GM23338 (cell line): Measurements from ENCODE around the gene ERP44. TPM values are rescaled to one million over a fixed set of nuclear protein-coding genes. Genes with fewer than 3 reads are reported as not detected.
"Not testable (repeated sequence)": the region's sequence is repeated elsewhere in the genome, so short reads cannot be mapped to it uniquely, and the experiment has no call there.

ENCODE experiments used
- ATAC-seq: fragments of 200-7000 bp; cut with Tn5 transposase; 3 replicates; pipeline ENCODE4 v1.9.1; 2020
- DNase-seq: peaks from one replicate; pipeline ENCODE4 v3.0.0-alpha.2; 2015; ENCODE audit warnings: low spot score
- H2AFZ ChIP-seq: fragments of 200-600 bp; sonication (generic); 2 replicates; pipeline ENCODE4 v1.8.0; 2016; ENCODE audit warnings: antibody characterized with exemption, mild to moderate bottlenecking, moderate library complexity
- H3F3A ChIP-seq: fragments of 200-600 bp; sonication (generic); replicated peaks from 2 replicates; pipeline ENCODE4 v1.8.0; 2017; ENCODE audit warnings: antibody characterized with exemption, mixed run types, low read depth
- H3K27ac ChIP-seq: fragments of 200-600 bp; sonication (generic); 2 replicates; pipeline ENCODE4 v1.6.1; 2016; ENCODE audit warnings: low read depth
- H3K27me3 ChIP-seq: fragments of 200-600 bp; sonication (generic); 2 replicates; pipeline ENCODE4 v1.8.0; 2016; ENCODE audit warnings: mild to moderate bottlenecking, mixed run types, moderate library complexity; ENCODE audit not compliant: insufficient read depth
- H3K36me3 ChIP-seq: fragments of 200-600 bp; sonication (generic); 2 replicates; pipeline ENCODE4 v1.8.0; 2016; ENCODE audit warnings: mild to moderate bottlenecking; ENCODE audit not compliant: insufficient read depth
- H3K4me1 ChIP-seq: fragments of 200-600 bp; sonication (generic); 2 replicates; pipeline ENCODE4 v1.8.0; 2016; ENCODE audit warnings: mild to moderate bottlenecking, moderate library complexity; ENCODE audit not compliant: insufficient read depth
- H3K4me2 ChIP-seq: fragments of 200-600 bp; sonication (generic); 2 replicates; pipeline ENCODE4 v1.7.1; 2017; ENCODE audit warnings: mixed run types
- H3K4me3 ChIP-seq: fragments of 200-600 bp; sonication (generic); 2 replicates; pipeline ENCODE4 v1.6.1; 2016; ENCODE audit warnings: mixed run types
- H3K79me2 ChIP-seq: fragments of 200-600 bp; sonication (generic); replicated peaks from 2 replicates; pipeline ENCODE4 v1.8.0; 2017; ENCODE audit warnings: mild to moderate bottlenecking; ENCODE audit not compliant: insufficient read depth
- H3K9me2 ChIP-seq: fragments of 200-600 bp; sonication (generic); 2 replicates; pipeline ENCODE4 v1.8.0; 2017; ENCODE audit not compliant: insufficient read depth
- H4K20me1 ChIP-seq: fragments of 200-600 bp; sonication (generic); replicated peaks from 2 replicates; pipeline ENCODE4 v1.8.0; 2017; ENCODE audit warnings: mild to moderate bottlenecking; ENCODE audit not compliant: insufficient read depth
- H3K27ac Mint-ChIP-seq: 2 replicates; pipeline ENCODE4 v1.8.0; 2020; ENCODE audit warnings: inconsistent platforms, mild to moderate bottlenecking, moderate library complexity, mixed read lengths
- H3K27me3 Mint-ChIP-seq: 3 replicates; pipeline ENCODE4 v1.8.0; 2022; ENCODE audit warnings: low read depth, mild to moderate bottlenecking, moderate library complexity, mixed read lengths, inconsistent platforms; ENCODE audit not compliant: insufficient read depth, poor library complexity
- H3K36me3 Mint-ChIP-seq: 3 replicates; pipeline ENCODE4 v1.8.0; 2021; ENCODE audit warnings: low read depth, mild to moderate bottlenecking, inconsistent platforms, moderate library complexity, mixed read lengths
- H3K4me1 Mint-ChIP-seq: 3 replicates; pipeline ENCODE4 v1.8.0; 2020; ENCODE audit warnings: mild to moderate bottlenecking, inconsistent platforms, mixed read lengths
- H3K4me3 Mint-ChIP-seq: 3 replicates; pipeline ENCODE4 v1.8.0; 2021; ENCODE audit warnings: moderate library complexity, mild to moderate bottlenecking, inconsistent platforms, mixed read lengths
- H3K9me3 Mint-ChIP-seq: 3 replicates; pipeline ENCODE4 v1.8.0; 2020; ENCODE audit warnings: moderate library complexity, mild to moderate bottlenecking, inconsistent platforms, mixed read lengths
- EZH2 ChIP-seq: fragments of 200-600 bp; sonication (generic); IDR thresholded peaks from one replicate; pipeline ENCODE4 v1.8.0; 2017; ENCODE audit warnings: antibody characterized with exemption, mild to moderate bottlenecking, low read depth; ENCODE audit not compliant: unreplicated experiment
- polyA plus RNA-seq: library from polyadenylated mRNA; unstranded; fragments of >200 nt; fragmentation: Nextera tagmentation; extraction: Ambion mirVana; gene quantifications from 2 replicates; pipeline ENCODE4 v1.2.1, GENCODE V29; 2016
- total RNA-seq: library from RNA; depleted of rRNA; stranded (reverse); fragments of >200 nt; shearing (Covaris generic); gene quantifications from 2 replicates; pipeline ENCODE4 v1.2.3, GENCODE V29; 2014
- TF ChIP-seq, protein P1 (sequence below): IDR thresholded peaks from one replicate; pipeline ENCODE4 v1.6.1; 2018; ENCODE audit warnings: antibody characterized with exemption; ENCODE audit not compliant: unreplicated experiment

The ERP44 gene
- total and polyA plus RNA-seq, 2 experiments from 2014 or later, result 13.0 to 24.1 TPM

DNA sequence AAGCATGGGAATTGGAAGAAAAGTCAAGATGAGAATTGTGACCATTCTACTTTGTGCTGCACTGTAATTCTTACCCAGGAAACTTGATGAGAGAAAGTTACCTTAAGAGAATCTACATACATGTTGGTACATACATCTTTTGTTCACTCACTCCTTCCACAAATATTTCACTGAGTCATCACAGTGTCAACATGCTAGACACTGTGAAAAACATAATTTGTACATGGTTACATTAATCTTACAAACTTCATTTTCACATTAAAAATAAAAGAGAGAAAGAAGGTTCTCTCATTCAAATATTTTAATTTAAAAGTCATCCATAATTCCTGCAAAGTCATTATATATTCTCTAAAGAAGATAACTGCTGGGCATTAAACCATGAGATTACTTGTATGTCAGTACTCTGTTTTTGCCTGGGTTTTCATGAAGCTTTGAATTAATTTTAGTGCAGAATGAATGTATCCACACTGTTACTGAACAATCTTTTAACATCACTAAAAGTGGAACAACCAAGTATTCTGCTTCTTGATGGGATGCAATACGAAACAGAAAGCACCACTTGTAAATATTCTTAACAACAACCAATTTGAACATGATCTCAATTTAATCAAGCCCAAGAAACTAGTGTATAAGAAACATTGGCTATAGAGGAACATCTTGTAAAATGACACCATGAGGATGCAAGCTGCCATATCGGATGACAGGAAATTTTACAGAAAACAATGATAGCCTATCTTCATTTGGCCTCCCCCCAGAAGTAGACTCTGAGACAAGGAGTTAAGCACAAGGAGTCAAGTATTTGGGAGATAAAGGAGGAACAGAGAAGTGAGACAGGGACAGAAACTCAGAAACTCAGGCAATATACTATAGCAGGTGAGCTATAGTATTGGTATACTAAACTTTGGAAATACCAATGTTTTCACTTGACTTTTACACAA lies 28.4 kb downstream of the ERP44 start:
- Histone ChIP-seq H4K20me1 (no peaks in the 10 kb centered on the region), H3K27ac (no peak overlapping the region), H3K9me2 (no peaks in the 10 kb centered on the region), H2AFZ (no peak overlapping the region), H3K79me2 (peaks cover 7% of the 10 kb centered on the region), H3K4me2 (no peak overlapping the region), H3K27me3 (no peaks in the 10 kb centered on the region), H3F3A (no peaks in the 10 kb centered on the region), H3K4me3 (no peak overlapping the region), H3K4me1 (0 out of 2 replicates have a peak, but pooled peaks cover 3% of the 10 kb centered on the region), H3K36me3 (no peaks in the 10 kb centered on the region)
- H3K9me3 Mint-ChIP-seq, result peaks cover 22% of the 10 kb centered on the region
- TF ChIP-seq, protein P1, sequence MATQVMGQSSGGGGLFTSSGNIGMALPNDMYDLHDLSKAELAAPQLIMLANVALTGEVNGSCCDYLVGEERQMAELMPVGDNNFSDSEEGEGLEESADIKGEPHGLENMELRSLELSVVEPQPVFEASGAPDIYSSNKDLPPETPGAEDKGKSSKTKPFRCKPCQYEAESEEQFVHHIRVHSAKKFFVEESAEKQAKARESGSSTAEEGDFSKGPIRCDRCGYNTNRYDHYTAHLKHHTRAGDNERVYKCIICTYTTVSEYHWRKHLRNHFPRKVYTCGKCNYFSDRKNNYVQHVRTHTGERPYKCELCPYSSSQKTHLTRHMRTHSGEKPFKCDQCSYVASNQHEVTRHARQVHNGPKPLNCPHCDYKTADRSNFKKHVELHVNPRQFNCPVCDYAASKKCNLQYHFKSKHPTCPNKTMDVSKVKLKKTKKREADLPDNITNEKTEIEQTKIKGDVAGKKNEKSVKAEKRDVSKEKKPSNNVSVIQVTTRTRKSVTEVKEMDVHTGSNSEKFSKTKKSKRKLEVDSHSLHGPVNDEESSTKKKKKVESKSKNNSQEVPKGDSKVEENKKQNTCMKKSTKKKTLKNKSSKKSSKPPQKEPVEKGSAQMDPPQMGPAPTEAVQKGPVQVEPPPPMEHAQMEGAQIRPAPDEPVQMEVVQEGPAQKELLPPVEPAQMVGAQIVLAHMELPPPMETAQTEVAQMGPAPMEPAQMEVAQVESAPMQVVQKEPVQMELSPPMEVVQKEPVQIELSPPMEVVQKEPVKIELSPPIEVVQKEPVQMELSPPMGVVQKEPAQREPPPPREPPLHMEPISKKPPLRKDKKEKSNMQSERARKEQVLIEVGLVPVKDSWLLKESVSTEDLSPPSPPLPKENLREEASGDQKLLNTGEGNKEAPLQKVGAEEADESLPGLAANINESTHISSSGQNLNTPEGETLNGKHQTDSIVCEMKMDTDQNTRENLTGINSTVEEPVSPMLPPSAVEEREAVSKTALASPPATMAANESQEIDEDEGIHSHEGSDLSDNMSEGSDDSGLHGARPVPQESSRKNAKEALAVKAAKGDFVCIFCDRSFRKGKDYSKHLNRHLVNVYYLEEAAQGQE, result no peak
- no peak for TF ChIP-seq EZH2
- peaks cover 20% of the 10 kb centered on the region for H3K36me3 Mint-ChIP-seq
- H3K27me3 Mint-ChIP-seq, result peaks cover 5% of the 10 kb centered on the region
- no peak overlapping the region for H3K27ac Mint-ChIP-seq
- no peak overlapping the region for H3K4me3 Mint-ChIP-seq
- peaks cover 4% of the 10 kb centered on the region; the same call in 2 of the 3 replicates for H3K4me1 Mint-ChIP-seq
- DNase-seq, result no peak
- ATAC-seq, result no peak

DNA sequence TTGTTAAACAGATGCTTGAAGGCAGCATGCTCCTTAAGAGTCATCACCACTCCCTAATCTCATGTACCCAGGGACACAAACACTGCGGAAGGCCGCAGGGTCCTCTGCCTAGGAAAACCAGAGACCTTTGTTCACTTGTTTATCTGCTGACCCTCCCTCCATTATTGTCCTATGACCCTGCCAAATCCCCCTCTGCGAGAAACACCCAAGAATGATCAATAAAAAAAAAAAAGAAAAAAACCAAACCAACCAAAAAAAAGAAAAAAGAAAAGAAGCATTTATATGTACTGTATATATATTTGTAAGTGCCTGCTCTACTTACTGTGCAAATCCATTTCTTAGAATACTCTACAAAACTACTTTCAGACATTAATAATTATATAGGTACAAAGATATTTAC lies 29.7 kb downstream of the ERP44 start:
- not testable (repeated sequence) for H3K27me3 ChIP-seq, H3K4me1 Mint-ChIP-seq, H3F3A ChIP-seq, H3K27ac ChIP-seq, H3K4me2 ChIP-seq, H3K27me3 Mint-ChIP-seq, H3K79me2 ChIP-seq, H3K4me1 ChIP-seq, H3K4me3 ChIP-seq, H3K27ac Mint-ChIP-seq, H3K36me3 ChIP-seq, H4K20me1 ChIP-seq, H3K9me2 ChIP-seq, ATAC-seq, H2AFZ ChIP-seq, DNase-seq, H3K4me3 Mint-ChIP-seq
- Mint-ChIP-seq H3K36me3 (peaks cover 20% of the 10 kb centered on the region), H3K9me3 (peaks cover 22% of the 10 kb centered on the region)

DNA sequence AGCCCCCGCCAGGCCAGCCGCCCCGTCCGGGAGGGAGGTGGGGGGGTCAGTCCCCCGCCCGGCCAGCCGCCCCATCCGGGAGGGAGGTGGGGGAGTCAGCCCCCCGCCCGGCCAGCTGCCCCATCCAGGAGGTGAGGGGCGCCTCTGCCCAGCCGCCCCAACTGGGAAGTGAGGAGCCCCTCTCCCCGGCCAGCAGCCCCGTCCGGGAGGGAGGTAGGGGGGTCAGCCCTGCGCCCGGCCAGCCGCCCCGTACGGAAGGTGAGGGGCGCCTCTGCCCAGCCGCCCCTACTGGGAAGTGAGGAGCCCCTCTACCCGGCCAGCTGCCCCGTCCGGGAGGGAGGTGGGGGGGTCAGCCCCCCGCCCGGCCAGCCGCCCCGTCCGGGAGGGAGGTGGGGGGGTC lies 30.8 kb downstream of the ERP44 start:
- H2AFZ ChIP-seq, H3F3A ChIP-seq, H3K4me3 ChIP-seq, ATAC-seq, H3K79me2 ChIP-seq, H3K27ac Mint-ChIP-seq, H3K27me3 ChIP-seq, H3K27me3 Mint-ChIP-seq, H3K27ac ChIP-seq, H3K4me2 ChIP-seq, H3K9me2 ChIP-seq, H4K20me1 ChIP-seq, H3K4me3 Mint-ChIP-seq, DNase-seq, H3K36me3 ChIP-seq: not testable (repeated sequence)
- Mint-ChIP-seq H3K4me1 (peaks cover 15% of the 10 kb centered on the region), H3K36me3 (peaks cover 20% of the 10 kb centered on the region), H3K9me3 (peaks cover 22% of the 10 kb centered on the region)
- peaks cover 13% of the 10 kb centered on the region for H3K4me1 ChIP-seq
